ENCODE results near the gene SNORC. TPM values are rescaled to one million over a fixed set of nuclear protein-coding genes. Genes with fewer than 3 reads are reported as not detected.
A peak's percentile ranks its signal among the peaks of the same experiment; 100 is the strongest.

SNORC gene
- total RNA-seq, 4 donors from 2014 or later = 11.7 to 39.7 (median 16.9) TPM

GRCh38 chr2:232927793-232928550 lies 57.9 kb downstream of the SNORC start:
- peaks cover 40% of the 10 kb centered on the region for H3K27me3 ChIP-seq
- peak overlapping the region; percentile 59 for H3K27ac ChIP-seq
- no peak for DNase-seq (ENCODE audit: low spot score in 2 of 2)
- peak overlapping the region; percentile 68 for H3K4me3 ChIP-seq
- peaks cover 37% of the 10 kb centered on the region for H3K4me1 ChIP-seq
- H3K36me3 ChIP-seq = no peaks in the 10 kb centered on the region
- 6% methylated on average over 8 of the region's 114 CpGs for WGBS
- no peaks in the 10 kb centered on the region for H3K9me3 ChIP-seq
- TF ChIP-seq CTCF (IDR thresholded peaks at IDR 0.05) (no peak), POLR2AphosphoS5 (IDR thresholded peaks at IDR 0.05) (no peak), EP300 (IDR thresholded peaks at IDR 0.05) (no peak), POLR2A (IDR thresholded peaks at IDR 0.05) (no peak)

Other genes starting within 250 kb of the SNORC start
- gene EFHD1, start 236.7 kb upstream of the SNORC start, total RNA-seq = 10 to 100 TPM in 3 of 4 donors, 1 to 10 TPM in 1; 4.2 to 18.4 (median 16.6) TPM
- 100 to 1,000 TPM in 1 of 4 donors, 10 to 100 TPM in 3; 69.0 to 208 (median 80.4) TPM for gene GIGYF2, start 172.9 kb upstream of the SNORC start, total RNA-seq
- gene KCNJ13, start 93.7 kb upstream of the SNORC start, total RNA-seq = 1 to 10 TPM; 1.6 to 5.9 (median 3.8) TPM
- gene NGEF, start 143.0 kb downstream of the SNORC start, total RNA-seq = 10 to 100 TPM; 14.4 to 25.0 (median 17.9) TPM
- 10 to 100 TPM in 1 of 4 donors, 1 to 10 TPM in 3; 1.7 to 19.9 (median 5.8) TPM for gene NEU2, start 162.4 kb downstream of the SNORC start, total RNA-seq
- gene INPP5D, start 190.1 kb downstream of the SNORC start, total RNA-seq = 10 to 100 TPM in 2 of 4 donors, 1 to 10 TPM in 2; 6.5 to 18.7 (median 11.5) TPM

Data from suprapubic skin (tissue), 4 donors.